ENCODE measurements around the gene DIP2A.
"Not testable (repeated sequence)": the region's sequence is repeated elsewhere in the genome, so short reads cannot be mapped to it uniquely, and the experiment has no call there.

Gene DIP2A

GRCh38 chr21:46527393-46527792 lies 68.7 kb downstream of the DIP2A start:
- not testable (repeated sequence) for DNase-seq (ENCODE audit: low read depth in 2 of 2)

- DNase-seq (ENCODE audit: low read depth in 2 of 2) = no peak
Measured at GRCh38 chr21:46527801-46528200, 69.1 kb downstream of the DIP2A start.

- DNase-seq (ENCODE audit: low read depth in 2 of 2) = no peak
Measured at GRCh38 chr21:46532080-46532479, 73.4 kb downstream of the DIP2A start.

GRCh38 chr21:46537026-46537425 lies 78.3 kb downstream of the DIP2A start:
- no peak for DNase-seq (ENCODE audit: low read depth in 2 of 2)

- DNase-seq (ENCODE audit: low read depth in 2 of 2) = no peak
Measured at GRCh38 chr21:46538262-46538661, 79.6 kb downstream of the DIP2A start.

GRCh38 chr21:46538851-46539666 lies 80.4 kb downstream of the DIP2A start:
- no peak for DNase-seq (ENCODE audit: low read depth in 2 of 2)

- no peak for DNase-seq (ENCODE audit: low read depth in 2 of 2)
Measured at GRCh38 chr21:46540087-46540710, 81.5 kb downstream of the DIP2A start.

- no peak for DNase-seq (ENCODE audit: low read depth in 2 of 2)
Measured at GRCh38 chr21:46542588-46543124, 84.0 kb downstream of the DIP2A start.

GRCh38 chr21:46543306-46543705 lies 84.6 kb downstream of the DIP2A start:
- DNase-seq (ENCODE audit: low read depth in 2 of 2) = no peak

- no peak for DNase-seq (ENCODE audit: low read depth in 2 of 2)
Measured at GRCh38 chr21:46544003-46544402, 85.3 kb downstream of the DIP2A start.

GRCh38 chr21:46544824-46545223 lies 86.1 kb downstream of the DIP2A start:
- no peak for DNase-seq (ENCODE audit: low read depth in 2 of 2)

GRCh38 chr21:46545363-46545762 lies 86.7 kb downstream of the DIP2A start:
- DNase-seq (ENCODE audit: low read depth in 2 of 2) = no peak

GRCh38 chr21:46545911-46546310 lies 87.2 kb downstream of the DIP2A start:
- DNase-seq (ENCODE audit: low read depth in 2 of 2) = no peak

- DNase-seq (ENCODE audit: low read depth in 2 of 2) = no peak
Measured at GRCh38 chr21:46546799-46547198, 88.1 kb downstream of the DIP2A start.

- DNase-seq (ENCODE audit: low read depth in 2 of 2) = no peak
Measured at GRCh38 chr21:46549650-46550049, 91.0 kb downstream of the DIP2A start.

GRCh38 chr21:46550116-46550941 lies 91.6 kb downstream of the DIP2A start:
- peak in 1 of 2 donors; percentile 11 for DNase-seq (ENCODE audit: low read depth in 2 of 2)

- DNase-seq (ENCODE audit: low read depth in 2 of 2) = peak; percentile 19 to 22
Measured at GRCh38 chr21:46551636-46552241, 93.0 kb downstream of the DIP2A start.

GRCh38 chr21:46552274-46552673 lies 93.6 kb downstream of the DIP2A start:
- no peak for DNase-seq (ENCODE audit: low read depth in 2 of 2)

GRCh38 chr21:46552865-46553379 lies 94.2 kb downstream of the DIP2A start:
- DNase-seq (ENCODE audit: low read depth in 2 of 2) = no peak

GRCh38 chr21:46553993-46554392 lies 95.3 kb downstream of the DIP2A start:
- DNase-seq (ENCODE audit: low read depth in 2 of 2) = no peak

GRCh38 chr21:46554431-46555224 lies 95.9 kb downstream of the DIP2A start:
- DNase-seq (ENCODE audit: low read depth in 2 of 2) = no peak

Data from stimulated activated CD4-positive, alpha-beta T cell treated with anti-CD3 and anti-CD28 coated beads, Interleukin-1b, Interleukin-23, amount 100 ng/mL, for 4 hours (primary cell).